Esophagus (tissue), 2 donors: ENCODE measurements around the gene EXO1. TPM values are rescaled to one million over a fixed set of nuclear protein-coding genes. Genes with fewer than 3 reads are reported as not detected.

ENCODE experiments used
- H3K27ac ChIP-seq, 2 donors: one replicate each; pipeline ENCODE4 v1.5.1; 2013; ENCODE audit warnings: low read depth in 2 of 2, mild to moderate bottlenecking in 2 of 2, inconsistent platforms in 1 of 2, low read length in 1 of 2, moderate library complexity in 1 of 2
- H3K27me3 ChIP-seq, 2 donors: one replicate each; pipeline ENCODE4 v1.6.1; 2013; ENCODE audit warnings: low read length in 2 of 2, control low read depth in 1 of 2, mild to moderate bottlenecking in 1 of 2; ENCODE audit not compliant: insufficient read depth in 2 of 2, control insufficient read depth in 1 of 2
- H3K36me3 ChIP-seq, 2 donors: one replicate each; pipeline ENCODE4 v1.6.1; 2013; ENCODE audit warnings: low read length in 1 of 2; ENCODE audit not compliant: control insufficient read depth in 2 of 2, insufficient read depth in 2 of 2
- H3K4me1 ChIP-seq, 2 donors: one replicate each; pipeline ENCODE4 v1.6.1; 2013; ENCODE audit warnings: low read length in 1 of 2; ENCODE audit not compliant: control insufficient read depth in 2 of 2, insufficient read depth in 2 of 2
- H3K4me3 ChIP-seq, 2 donors: one replicate each; pipeline ENCODE4 v1.5.1; 2013; ENCODE audit warnings: low read length in 2 of 2, mild to moderate bottlenecking in 2 of 2, low read depth in 1 of 2, moderate library complexity in 1 of 2
- H3K9me3 ChIP-seq, 2 donors: one replicate each; pipeline ENCODE4 v1.6.1; 2013; ENCODE audit warnings: mild to moderate bottlenecking in 2 of 2, low read depth in 1 of 2, low read length in 1 of 2, moderate library complexity in 1 of 2; ENCODE audit not compliant: control insufficient read depth in 2 of 2, insufficient read depth in 1 of 2
- WGBS, 2 donors: extraction: QIAGEN DNeasy Blood & Tissue Kit; methylation state at CpG; one replicate each; pipeline ENCODE4 v1.1.7; 2013; 5-methylcytosine and 5-hydroxymethylcytosine counted together
- polyA plus RNA-seq, 2 donors: library from polyadenylated mRNA; stranded (reverse); fragments of 200-250 nt; gene quantifications; one replicate each; pipeline ENCODE4 v1.2.3, GENCODE V29; 2013
- donor health status: healthy with polysubstance abuse.
- donor health status: Bipolar disorder and iron deficiency.

The EXO1 gene
- polyA plus RNA-seq, 2 donors, result 1.2 to 2.7 TPM

- Histone ChIP-seq H3K9me3 (no peaks in the 10 kb centered on the region), H3K27me3 (no peaks in the 10 kb centered on the region), H3K4me3 (no peak overlapping the region), H3K36me3 (no peaks in the 10 kb centered on the region), H3K27ac (no peak overlapping the region), H3K4me1 (no peaks in the 10 kb centered on the region)
Measured at GRCh38 chr1:241870336-241870735, 22.3 kb downstream of the EXO1 start.

- H3K27ac ChIP-seq, result no peak overlapping the region
- H3K4me1 ChIP-seq, result no peaks in the 10 kb centered on the region
- H3K36me3 ChIP-seq, result no peaks in the 10 kb centered on the region
- no peaks in the 10 kb centered on the region for H3K9me3 ChIP-seq
- H3K4me3 ChIP-seq, result no peak overlapping the region
- no peaks in the 10 kb centered on the region for H3K27me3 ChIP-seq
- 82 to 89% methylated on average over 3 of the region's 3 CpGs for WGBS, 2 donors
Measured at GRCh38 chr1:241870746-241871430, 22.9 kb downstream of the EXO1 start.

- no peaks in the 10 kb centered on the region for H3K36me3 ChIP-seq
- no peaks in the 10 kb centered on the region for H3K27me3 ChIP-seq
- H3K9me3 ChIP-seq, result no peaks in the 10 kb centered on the region
- WGBS, 2 donors, result 93 to 97% methylated on average over 6 of the region's 6 CpGs
- H3K4me1 ChIP-seq, result no peaks in the 10 kb centered on the region
- no peak overlapping the region for H3K27ac ChIP-seq
- H3K4me3 ChIP-seq, result no peak overlapping the region
Measured at GRCh38 chr1:241881440-241881839, 33.4 kb downstream of the EXO1 start.

GRCh38 chr1:241883159-241883558 lies 35.2 kb downstream of the EXO1 start:
- WGBS, 2 donors, result 0 to 63% methylated on average over 1 of the region's 1 CpG
- H3K9me3 ChIP-seq, result no peaks in the 10 kb centered on the region

GRCh38 chr1:241888232-241888631 lies 40.2 kb downstream of the EXO1 start:
- Histone ChIP-seq H3K27ac (no peak overlapping the region), H3K27me3 (no peaks in the 10 kb centered on the region), H3K36me3 (no peaks in the 10 kb centered on the region), H3K4me3 (no peak overlapping the region), H3K9me3 (no peaks in the 10 kb centered on the region), H3K4me1 (no peaks in the 10 kb centered on the region)
- WGBS, 2 donors, result 90 to 95% methylated on average over 4 of the region's 4 CpGs

More at GRCh38 chr1:241883159-241883558, 35.2 kb downstream of the EXO1 start:
- H3K4me1 ChIP-seq, result no peaks in the 10 kb centered on the region
- H3K4me3 ChIP-seq, result no peak overlapping the region
- H3K27ac ChIP-seq, result no peak overlapping the region
- no peaks in the 10 kb centered on the region for H3K36me3 ChIP-seq
- no peaks in the 10 kb centered on the region for H3K27me3 ChIP-seq

GRCh38 chr1:241891296-241891695 lies 43.3 kb downstream of the EXO1 start:
- Histone ChIP-seq H3K27ac (no peak overlapping the region), H3K36me3 (no peaks in the 10 kb centered on the region), H3K4me1 (no peaks in the 10 kb centered on the region), H3K9me3 (no peaks in the 10 kb centered on the region), H3K27me3 (no peaks in the 10 kb centered on the region), H3K4me3 (no peak overlapping the region)
- 88 to 91% methylated on average over 3 of the region's 3 CpGs for WGBS, 2 donors

GRCh38 chr1:241894016-241894415 lies 46.0 kb downstream of the EXO1 start:
- H3K27me3 ChIP-seq, result no peaks in the 10 kb centered on the region
- no peaks in the 10 kb centered on the region for H3K4me1 ChIP-seq
- H3K9me3 ChIP-seq, result no peaks in the 10 kb centered on the region
- no peaks in the 10 kb centered on the region for H3K36me3 ChIP-seq
- 64 to 73% methylated on average over 3 of the region's 3 CpGs for WGBS, 2 donors
- no peak overlapping the region for H3K27ac ChIP-seq
- H3K4me3 ChIP-seq, result no peak overlapping the region

- H3K36me3 ChIP-seq, result no peaks in the 10 kb centered on the region
- H3K4me3 ChIP-seq, result no peak overlapping the region
- 68 to 75% methylated on average over 2 of the region's 2 CpGs for WGBS, 2 donors
- H3K27ac ChIP-seq, result no peak overlapping the region
- H3K27me3 ChIP-seq, result no peaks in the 10 kb centered on the region
- no peaks in the 10 kb centered on the region for H3K9me3 ChIP-seq
- H3K4me1 ChIP-seq, result no peaks in the 10 kb centered on the region
Measured at GRCh38 chr1:241895013-241895412, 47.0 kb downstream of the EXO1 start.

- Histone ChIP-seq H3K4me3 (no peak overlapping the region), H3K36me3 (peaks cover 0 to 2% of the 10 kb centered on the region in 2 donors), H3K9me3 (no peaks in the 10 kb centered on the region), H3K27ac (no peak overlapping the region), H3K4me1 (no peaks in the 10 kb centered on the region), H3K27me3 (no peaks in the 10 kb centered on the region)
Measured at GRCh38 chr1:241896670-241896962, 48.6 kb downstream of the EXO1 start.

- WGBS, 2 donors, result 88 to 89% methylated on average over 5 of the region's 5 CpGs
- H3K9me3 ChIP-seq, result no peaks in the 10 kb centered on the region
- no peak overlapping the region for H3K4me3 ChIP-seq
- H3K4me1 ChIP-seq, result no peaks in the 10 kb centered on the region
- H3K27me3 ChIP-seq, result no peaks in the 10 kb centered on the region
- no peak overlapping the region for H3K27ac ChIP-seq
- peaks cover 0 to 2% of the 10 kb centered on the region in 2 donors for H3K36me3 ChIP-seq
Measured at GRCh38 chr1:241899210-241899609, 51.2 kb downstream of the EXO1 start.
